ENCODE data around the gene DNASE1L1. TPM values are rescaled to one million over a fixed set of nuclear protein-coding genes. Genes with fewer than 3 reads are reported as not detected.
A peak's percentile ranks its signal among the peaks of the same experiment; 100 is the strongest.

The DNASE1L1 gene
- total and polyA plus RNA-seq, 2 of the 13 experiments (the other 11 are each of a cell fraction or from before 2014, with no cell fraction given), result 4.7 to 12.3 TPM

DNA sequence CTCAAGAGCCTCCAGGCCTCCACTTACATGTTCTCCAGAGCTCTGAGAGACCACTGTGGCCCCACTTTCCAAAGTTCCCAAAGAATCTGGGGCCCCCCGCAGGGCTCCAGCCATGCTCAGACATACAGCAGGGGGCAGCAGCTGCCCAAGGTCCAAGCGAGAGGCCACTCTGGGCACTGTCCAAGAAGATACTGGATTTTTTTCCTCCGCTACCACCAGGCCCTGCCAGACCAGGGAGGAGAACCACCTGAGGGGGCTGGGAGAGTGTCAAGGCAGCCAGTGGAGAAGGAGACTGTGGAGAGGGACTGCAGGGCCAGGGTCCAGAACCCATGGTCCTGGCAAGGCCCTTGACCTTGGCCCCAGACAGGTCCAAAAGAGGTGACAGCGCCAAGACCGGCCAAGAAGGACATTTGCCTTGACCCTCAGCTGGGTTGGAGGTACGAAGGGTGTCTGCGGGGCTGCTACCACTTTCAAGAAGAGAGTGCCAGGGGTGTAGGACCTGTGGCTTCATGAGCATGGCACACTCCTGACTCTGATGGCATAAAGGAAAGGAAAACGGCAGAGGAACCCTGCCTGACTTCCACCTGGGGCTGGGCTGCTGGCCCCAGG lies 24.7 kb downstream of the DNASE1L1 start (continued):
- TF ChIP-seq HINFP (CRISPR knock-in tag; IDR thresholded peaks at IDR 0.05; ENCODE audit: low read depth) (no peak), FOSL2 (CRISPR knock-in tag; IDR thresholded peaks at IDR 0.05) (0 out of 2 replicates have a peak, but pooled peaks have one; percentile 6), KLF16 (CRISPR knock-in tag; IDR thresholded peaks at IDR 0.05) (no peak), ZNF674 (CRISPR knock-in tag; IDR thresholded peaks at IDR 0.05; ENCODE audit: low read depth) (no peak), ZNF362 (CRISPR knock-in tag; IDR thresholded peaks at IDR 0.05; ENCODE audit: borderline replicate concordance) (peak; percentile 42; the same call in 1 of the 2 replicates), IKZF4 (CRISPR knock-in tag; IDR thresholded peaks at IDR 0.05; ENCODE audit: borderline replicate concordance, low read depth, not compliant biosample characterization) (no peak), ZBTB33 (CRISPR knock-in tag; IDR thresholded peaks at IDR 0.05) (peak; percentile 95), HCFC1 (IDR thresholded peaks at IDR 0.05; ENCODE audit: low read depth, low read length) (no peak), POLR2AphosphoS5 (IDR thresholded peaks at IDR 0.05; ENCODE audit: low read depth, low read length) (no peak), ZNF776 (CRISPR knock-in tag; IDR thresholded peaks at IDR 0.05) (no peak), KDM2A (CRISPR knock-in tag; IDR thresholded peaks at IDR 0.05; ENCODE audit: borderline replicate concordance, low read depth) (0 out of 2 replicates have a peak, but pooled peaks have one; percentile 10)

Measured in HepG2 (cell line).